WTC11 (cell line): ENCODE results near the gene PFKFB3. TPM values are rescaled to one million over a fixed set of nuclear protein-coding genes. Genes with fewer than 3 reads are reported as not detected.
"Not testable (repeated sequence)": the region's sequence is repeated elsewhere in the genome, so short reads cannot be mapped to it uniquely, and the experiment has no call there.

Experiments
- ATAC-seq: fragments of 200-7000 bp; cut with Tn5 transposase; 2 replicates; pipeline ENCODE4 v1.10.0; 2021; ENCODE audit warnings: mild to moderate bottlenecking, moderate library complexity
- CTCF ChIA-PET: fragments of 300-600 bp; sonication (Branson Sonifier 250); formaldehyde crosslinking; loops from one replicate; lab custom pipeline; 2021; ENCODE audit warnings: antibody characterized with exemption; lab: Charles Lee
- POLR2A ChIA-PET: fragments of 350-600 bp; sonication (Branson Sonifier 250); formaldehyde crosslinking; loops from one replicate; lab custom pipeline; 2021; ENCODE audit warnings: antibody characterized with exemption; lab: Charles Lee
- DNase-seq: peaks from one replicate; pipeline ENCODE4 v3.0.0; 2021; ENCODE audit warnings: low spot score
- H3K27ac Mint-ChIP-seq: 2 replicates; pipeline ENCODE4 v1.8.0; 2021; ENCODE audit warnings: mixed read lengths
- H3K27me3 Mint-ChIP-seq: 2 replicates; pipeline ENCODE4 v1.8.0; 2021; ENCODE audit warnings: low read depth, mild to moderate bottlenecking, moderate library complexity, mixed read lengths
- H3K36me3 Mint-ChIP-seq: 2 replicates; pipeline ENCODE4 v1.8.0; 2021; ENCODE audit warnings: mixed read lengths
- H3K4me1 Mint-ChIP-seq: 2 replicates; pipeline ENCODE4 v1.8.0; 2022; ENCODE audit warnings: mixed read lengths
- H3K4me3 Mint-ChIP-seq: 2 replicates; pipeline ENCODE4 v1.8.0; 2021; ENCODE audit warnings: mild to moderate bottlenecking, moderate library complexity, mixed read lengths
- H3K9me3 Mint-ChIP-seq: 2 replicates; pipeline ENCODE4 v1.8.0; 2021; ENCODE audit warnings: mixed read lengths
- FOXJ3 ChIP-seq: sonication (generic); formaldehyde crosslinking; IDR thresholded peaks from 2 replicates; pipeline ENCODE4 v1.9.0; 2021; ENCODE audit warnings: missing genetic modification reagents, mild to moderate bottlenecking, borderline replicate concordance
- GABPB1 ChIP-seq: sonication (generic); formaldehyde crosslinking; IDR thresholded peaks from 2 replicates; pipeline ENCODE4 v1.8.1; 2023; ENCODE audit warnings: mild to moderate bottlenecking, missing genetic modification reagents
- MXD4 ChIP-seq: fragments of 250-450 bp; sonication (Bioruptor Pico); IDR thresholded peaks from 2 replicates; pipeline ENCODE4 v1.8.0; 2021; ENCODE audit warnings: mild to moderate bottlenecking, moderate library complexity, borderline replicate concordance
- RELA ChIP-seq: sonication (generic); formaldehyde crosslinking; IDR thresholded peaks from 2 replicates; pipeline ENCODE4 v1.8.1; 2022; ENCODE audit warnings: missing genetic modification reagents, mild to moderate bottlenecking, borderline replicate concordance
- SMAD4 ChIP-seq: sonication (generic); formaldehyde crosslinking; IDR thresholded peaks from 2 replicates; pipeline ENCODE4 v1.8.0; 2022; ENCODE audit warnings: mild to moderate bottlenecking, missing genetic modification reagents
- ZNF138 ChIP-seq: sonication (generic); formaldehyde crosslinking; conservative IDR thresholded peaks from 2 replicates; pipeline ENCODE4 v1.8.1; 2022; ENCODE audit warnings: mild to moderate bottlenecking, moderate library complexity, missing genetic modification reagents
- ZNF396 ChIP-seq: fragments of 250-450 bp; sonication (Bioruptor Pico); IDR thresholded peaks from 2 replicates; pipeline ENCODE4 v1.8.0; 2021; ENCODE audit warnings: mild to moderate bottlenecking, moderate library complexity, borderline replicate concordance
- ZNF416 ChIP-seq: fragments of 250-450 bp; sonication (Bioruptor Pico); IDR thresholded peaks from 2 replicates; pipeline ENCODE4 v1.9.0; 2021; ENCODE audit warnings: mild to moderate bottlenecking, inconsistent platforms
- ZNF671 ChIP-seq: fragments of 250-450 bp; sonication (Bioruptor Pico); IDR thresholded peaks from 2 replicates; pipeline ENCODE4 v1.8.0; 2021; ENCODE audit warnings: mild to moderate bottlenecking
- total RNA-seq: library from RNA; stranded (reverse); gene quantifications from 3 replicates; pipeline ENCODE4 v1.2.3, GENCODE V29; 2021
- TF ChIP-seq, protein P1 (sequence below): fragments of 250-450 bp; sonication (Bioruptor Pico); IDR thresholded peaks from 2 replicates; pipeline ENCODE4 v1.9.0; 2021; ENCODE audit warnings: mild to moderate bottlenecking
- TF ChIP-seq, protein P2 (sequence below): fragments of 250-450 bp; sonication (Bioruptor Pico); IDR thresholded peaks from 2 replicates; pipeline ENCODE4 v2.1.2; 2022; ENCODE audit warnings: mild to moderate bottlenecking, moderate library complexity
- TF ChIP-seq, protein P3 (sequence below): sonication (generic); formaldehyde crosslinking; IDR thresholded peaks from 2 replicates; pipeline ENCODE4 v1.8.1; 2022; ENCODE audit warnings: missing genetic modification reagents, borderline replicate concordance

The PFKFB3 gene
- total RNA-seq, 1 experiment from 2014 or later = 30.6 TPM

DNA sequence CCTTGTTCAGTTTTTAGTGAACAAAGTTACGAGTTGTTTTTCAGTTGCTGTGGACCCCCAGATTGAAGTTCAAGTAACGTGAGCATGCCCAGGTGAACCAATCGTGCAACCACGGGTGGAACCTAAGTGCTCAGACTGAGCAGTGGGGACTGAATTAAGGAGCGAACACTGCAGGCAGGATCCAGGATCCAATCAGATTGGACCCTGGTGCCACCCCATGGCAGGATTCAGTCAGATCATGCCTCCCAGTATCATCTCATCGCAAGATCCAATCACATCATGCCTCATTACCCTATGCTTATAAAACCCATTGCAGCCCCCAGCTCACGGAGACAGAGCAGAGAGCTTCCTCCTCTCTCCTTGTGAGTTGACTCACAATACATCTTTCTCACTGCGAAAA lies 80.9 kb downstream of the PFKFB3 start:
- peaks cover 3% of the 10 kb centered on the region; the same call in 1 of the 2 replicates for H3K9me3 Mint-ChIP-seq
- TF ChIP-seq RELA (CRISPR knock-in tag) (no peak), ZNF396 (no peak), GABPB1 (CRISPR knock-in tag) (no peak), ZNF416 (CRISPR knock-in tag) (no peak), SMAD4 (CRISPR knock-in tag) (no peak), FOXJ3 (CRISPR knock-in tag) (no peak)
- TF ChIP-seq, protein P1, sequence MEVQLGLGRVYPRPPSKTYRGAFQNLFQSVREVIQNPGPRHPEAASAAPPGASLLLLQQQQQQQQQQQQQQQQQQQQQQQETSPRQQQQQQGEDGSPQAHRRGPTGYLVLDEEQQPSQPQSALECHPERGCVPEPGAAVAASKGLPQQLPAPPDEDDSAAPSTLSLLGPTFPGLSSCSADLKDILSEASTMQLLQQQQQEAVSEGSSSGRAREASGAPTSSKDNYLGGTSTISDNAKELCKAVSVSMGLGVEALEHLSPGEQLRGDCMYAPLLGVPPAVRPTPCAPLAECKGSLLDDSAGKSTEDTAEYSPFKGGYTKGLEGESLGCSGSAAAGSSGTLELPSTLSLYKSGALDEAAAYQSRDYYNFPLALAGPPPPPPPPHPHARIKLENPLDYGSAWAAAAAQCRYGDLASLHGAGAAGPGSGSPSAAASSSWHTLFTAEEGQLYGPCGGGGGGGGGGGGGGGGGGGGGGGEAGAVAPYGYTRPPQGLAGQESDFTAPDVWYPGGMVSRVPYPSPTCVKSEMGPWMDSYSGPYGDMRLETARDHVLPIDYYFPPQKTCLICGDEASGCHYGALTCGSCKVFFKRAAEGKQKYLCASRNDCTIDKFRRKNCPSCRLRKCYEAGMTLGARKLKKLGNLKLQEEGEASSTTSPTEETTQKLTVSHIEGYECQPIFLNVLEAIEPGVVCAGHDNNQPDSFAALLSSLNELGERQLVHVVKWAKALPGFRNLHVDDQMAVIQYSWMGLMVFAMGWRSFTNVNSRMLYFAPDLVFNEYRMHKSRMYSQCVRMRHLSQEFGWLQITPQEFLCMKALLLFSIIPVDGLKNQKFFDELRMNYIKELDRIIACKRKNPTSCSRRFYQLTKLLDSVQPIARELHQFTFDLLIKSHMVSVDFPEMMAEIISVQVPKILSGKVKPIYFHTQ (CRISPR knock-in tag) = no peak
- TF ChIP-seq, protein P2, sequence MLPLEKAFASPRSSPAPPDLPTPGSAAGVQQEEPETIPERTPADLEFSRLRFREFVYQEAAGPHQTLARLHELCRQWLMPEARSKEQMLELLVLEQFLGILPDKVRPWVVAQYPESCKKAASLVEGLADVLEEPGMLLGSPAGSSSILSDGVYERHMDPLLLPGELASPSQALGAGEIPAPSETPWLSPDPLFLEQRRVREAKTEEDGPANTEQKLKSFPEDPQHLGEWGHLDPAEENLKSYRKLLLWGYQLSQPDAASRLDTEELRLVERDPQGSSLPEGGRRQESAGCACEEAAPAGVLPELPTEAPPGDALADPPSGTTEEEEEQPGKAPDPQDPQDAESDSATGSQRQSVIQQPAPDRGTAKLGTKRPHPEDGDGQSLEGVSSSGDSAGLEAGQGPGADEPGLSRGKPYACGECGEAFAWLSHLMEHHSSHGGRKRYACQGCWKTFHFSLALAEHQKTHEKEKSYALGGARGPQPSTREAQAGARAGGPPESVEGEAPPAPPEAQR (CRISPR knock-in tag) = no peak
- TF ChIP-seq, all 79 proteins: peak for 0
- H3K4me3 Mint-ChIP-seq = no peak overlapping the region
- no peak for DNase-seq
- ATAC-seq = no peak; the same call in 1 of the 2 replicates
- peaks cover 5% of the 10 kb centered on the region; the same call in 1 of the 2 replicates for H3K36me3 Mint-ChIP-seq
- ChIA-PET CTCF (interaction anchor here (0.6 kb wide), 1 partner anchor 81 kb away, joined by 3 read pairs; the partner anchor contains the start of gene PFKFB3), POLR2A (no interaction called here)
- H3K27ac Mint-ChIP-seq = no peak overlapping the region
- H3K27me3 Mint-ChIP-seq = no peaks in the 10 kb centered on the region
- peaks cover 19% of the 10 kb centered on the region for H3K4me1 Mint-ChIP-seq

DNA sequence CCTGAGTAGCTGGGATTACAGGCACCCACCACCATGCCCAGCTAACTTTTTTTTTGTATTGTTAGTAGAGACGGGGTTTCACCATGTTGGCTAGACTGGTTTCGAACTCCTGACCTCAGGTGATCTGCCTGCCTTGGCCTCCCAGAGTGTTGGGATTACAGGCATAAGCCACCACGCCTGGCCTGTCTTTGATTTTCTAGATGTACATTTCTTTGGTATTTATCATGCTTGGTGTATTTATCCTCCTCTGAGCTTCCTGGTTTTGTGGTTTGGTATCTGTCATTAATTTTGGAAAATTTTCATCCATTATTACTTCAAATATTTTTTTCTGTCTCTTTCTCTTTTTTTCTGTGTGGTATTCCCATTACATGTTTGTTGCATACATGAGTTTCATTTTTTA lies 87.9 kb downstream of the PFKFB3 start:
- peaks cover 15% of the 10 kb centered on the region for H3K9me3 Mint-ChIP-seq
- H3K4me3 Mint-ChIP-seq, ATAC-seq, H3K27me3 Mint-ChIP-seq, POLR2A ChIA-PET, H3K4me1 Mint-ChIP-seq, DNase-seq, H3K36me3 Mint-ChIP-seq, H3K27ac Mint-ChIP-seq: not testable (repeated sequence)
- CTCF ChIA-PET = interaction anchor here (0.7 kb wide), 1 partner anchor 111 kb away, joined by 3 read pairs; no protein-coding TSS in a partner anchor

DNA sequence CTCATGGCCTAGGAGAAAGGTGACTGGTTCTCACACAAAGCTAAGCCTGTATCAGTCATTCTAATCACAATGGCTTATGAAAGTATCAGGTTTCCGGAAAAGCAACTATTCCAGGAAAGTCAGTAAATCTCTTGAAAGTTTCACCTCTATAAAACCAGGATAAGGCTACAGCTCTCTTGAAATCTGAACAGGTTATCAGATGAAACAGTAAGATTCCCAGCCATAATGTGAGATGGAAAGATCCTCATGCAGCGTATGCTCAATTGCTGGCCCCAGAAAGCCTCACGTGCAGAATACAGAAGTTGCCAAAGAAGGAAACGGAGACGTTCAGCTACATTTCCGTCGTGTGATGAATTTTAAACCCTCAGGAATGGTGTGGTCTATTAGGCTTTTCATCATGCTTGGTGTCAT lies 90.0 kb downstream of the PFKFB3 start:
- Mint-ChIP-seq H3K4me1 (peaks cover 8% of the 10 kb centered on the region), H3K27ac (no peak overlapping the region), H3K27me3 (no peaks in the 10 kb centered on the region), H3K9me3 (peaks cover 15% of the 10 kb centered on the region), H3K4me3 (no peak overlapping the region), H3K36me3 (peaks cover 3% of the 10 kb centered on the region; the same call in 1 of the 2 replicates)
- DNase-seq (no peak), ATAC-seq (no peak)
- TF ChIP-seq, protein P3, sequence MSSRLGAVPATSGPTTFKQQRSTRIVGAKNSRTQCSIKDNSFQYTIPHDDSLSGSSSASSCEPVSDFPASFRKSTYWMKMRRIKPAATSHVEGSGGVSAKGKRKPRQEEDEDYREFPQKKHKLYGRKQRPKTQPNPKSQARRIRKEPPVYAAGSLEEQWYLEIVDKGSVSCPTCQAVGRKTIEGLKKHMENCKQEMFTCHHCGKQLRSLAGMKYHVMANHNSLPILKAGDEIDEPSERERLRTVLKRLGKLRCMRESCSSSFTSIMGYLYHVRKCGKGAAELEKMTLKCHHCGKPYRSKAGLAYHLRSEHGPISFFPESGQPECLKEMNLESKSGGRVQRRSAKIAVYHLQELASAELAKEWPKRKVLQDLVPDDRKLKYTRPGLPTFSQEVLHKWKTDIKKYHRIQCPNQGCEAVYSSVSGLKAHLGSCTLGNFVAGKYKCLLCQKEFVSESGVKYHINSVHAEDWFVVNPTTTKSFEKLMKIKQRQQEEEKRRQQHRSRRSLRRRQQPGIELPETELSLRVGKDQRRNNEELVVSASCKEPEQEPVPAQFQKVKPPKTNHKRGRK (CRISPR knock-in tag) = no peak
- TF ChIP-seq MXD4 (CRISPR knock-in tag) = no peak
- TF ChIP-seq ZNF671 (CRISPR knock-in tag) = no peak
- no peak for TF ChIP-seq ZNF138 (CRISPR knock-in tag)
- CTCF ChIA-PET = no interaction called here
- POLR2A ChIA-PET = no interaction called here

DNA sequence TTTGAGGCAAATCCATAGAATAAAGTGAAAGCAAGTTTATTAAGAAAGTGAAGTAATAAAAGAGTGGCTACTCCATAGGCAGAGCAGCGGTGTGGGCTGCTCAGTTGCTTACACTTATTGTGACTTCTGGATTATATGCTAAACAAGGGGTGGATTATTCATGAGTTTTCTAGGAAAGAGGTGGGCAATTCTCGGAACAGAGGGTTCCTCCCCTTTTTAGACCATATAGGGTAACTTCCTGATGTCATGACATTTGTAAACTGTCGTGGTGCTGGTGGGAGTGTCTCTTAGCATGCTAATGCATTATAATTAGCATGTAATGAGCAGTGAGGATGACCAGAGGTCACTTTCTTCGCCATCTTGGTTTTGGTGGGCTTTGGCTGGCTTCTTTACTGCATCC lies 93.7 kb downstream of the PFKFB3 start:
- H3K4me1 Mint-ChIP-seq, CTCF ChIA-PET, DNase-seq, H3K27ac Mint-ChIP-seq, ATAC-seq, H3K4me3 Mint-ChIP-seq, POLR2A ChIA-PET, H3K36me3 Mint-ChIP-seq, H3K27me3 Mint-ChIP-seq: not testable (repeated sequence)
- H3K9me3 Mint-ChIP-seq = peaks cover 21% of the 10 kb centered on the region
